IPS-11a (cell line): ENCODE results near the gene TAOK1.

Experiments used
- H3K4me3 ChIP-seq: one replicate; pipeline ENCODE4 v1.5.1; 2013; ENCODE audit warnings: low read depth, low read length, control low read depth

TAOK1 gene

DNA sequence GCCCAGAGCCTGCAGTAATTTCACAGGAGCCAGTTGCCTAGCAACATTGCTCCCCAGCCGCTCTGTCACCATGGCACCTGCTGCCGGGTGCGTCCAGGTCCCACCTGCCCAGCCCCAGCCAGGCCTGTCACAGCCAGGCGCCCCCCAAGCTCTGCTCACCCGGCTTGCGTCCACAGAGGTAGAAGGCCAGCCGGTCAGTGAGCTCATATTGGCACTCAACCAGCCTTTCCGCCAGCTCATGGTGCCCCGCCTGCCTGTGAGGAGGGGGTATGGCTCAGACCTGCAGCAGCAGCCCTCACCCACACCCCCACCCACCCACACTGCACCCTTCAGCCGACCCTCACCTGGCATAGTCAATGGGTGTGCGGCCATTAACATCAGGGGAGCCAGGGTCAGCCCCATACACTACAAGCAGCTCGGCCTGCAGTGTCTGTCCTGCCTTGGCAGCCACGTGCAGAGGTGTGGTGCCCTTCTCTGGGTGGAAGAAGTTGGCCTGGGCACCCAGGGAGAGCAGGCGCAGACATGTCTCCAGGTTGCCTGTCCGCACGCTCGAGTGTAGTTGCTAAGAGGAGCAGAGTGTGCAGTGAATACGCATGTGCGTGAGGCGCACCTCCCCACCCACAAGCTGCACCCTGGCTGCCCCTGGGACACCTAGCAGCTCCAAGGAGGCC is 191.6 kb downstream of the TAOK1 start:
- H3K4me3 ChIP-seq = no peak overlapping the region

DNA sequence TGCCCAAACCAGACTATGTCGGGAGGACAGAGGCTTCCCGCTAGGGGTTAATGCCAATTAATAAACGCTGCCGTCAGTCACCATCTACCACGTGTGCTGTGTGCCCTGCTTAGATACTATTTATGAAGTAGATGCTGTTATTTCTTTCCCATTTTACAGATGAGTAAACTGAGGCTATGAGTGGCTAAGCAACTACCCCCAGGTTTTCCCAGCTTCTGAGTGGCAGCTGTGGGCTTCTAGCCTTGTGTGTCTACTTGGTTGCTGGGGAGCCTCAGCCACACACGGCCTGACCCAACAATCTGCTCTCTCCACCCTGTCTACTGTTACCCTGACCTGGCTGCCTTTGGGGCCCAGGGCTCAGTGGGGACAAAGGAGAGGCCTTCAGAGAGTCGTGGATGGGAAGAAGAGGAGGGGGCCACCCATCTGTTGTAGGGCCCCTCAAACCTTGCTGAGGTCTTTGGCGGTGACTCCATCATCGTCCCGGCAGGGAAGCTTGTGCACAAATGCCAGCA is 192.1 kb downstream of the TAOK1 start:
- H3K4me3 ChIP-seq = no peak overlapping the region

DNA sequence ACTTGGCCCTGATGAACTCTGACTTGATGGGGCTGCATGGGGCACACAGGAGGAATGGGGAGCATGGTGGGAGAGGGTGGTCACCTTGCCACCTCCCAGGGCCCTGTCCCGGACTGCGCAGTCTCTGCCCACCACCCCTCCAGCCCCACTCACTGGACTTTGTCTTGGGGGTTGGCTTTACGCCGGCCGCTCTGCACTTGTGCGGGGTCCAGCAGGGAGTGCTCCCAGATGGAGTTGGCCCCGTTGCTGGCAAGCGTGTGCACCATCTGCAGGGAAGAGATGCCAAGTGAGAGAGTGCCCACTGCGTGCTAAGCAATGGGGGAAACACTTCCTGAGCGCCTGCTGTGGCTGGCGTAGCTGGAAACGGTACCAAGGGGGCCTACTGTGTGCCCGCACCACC is 192.6 kb downstream of the TAOK1 start:
- no peak overlapping the region for H3K4me3 ChIP-seq

DNA sequence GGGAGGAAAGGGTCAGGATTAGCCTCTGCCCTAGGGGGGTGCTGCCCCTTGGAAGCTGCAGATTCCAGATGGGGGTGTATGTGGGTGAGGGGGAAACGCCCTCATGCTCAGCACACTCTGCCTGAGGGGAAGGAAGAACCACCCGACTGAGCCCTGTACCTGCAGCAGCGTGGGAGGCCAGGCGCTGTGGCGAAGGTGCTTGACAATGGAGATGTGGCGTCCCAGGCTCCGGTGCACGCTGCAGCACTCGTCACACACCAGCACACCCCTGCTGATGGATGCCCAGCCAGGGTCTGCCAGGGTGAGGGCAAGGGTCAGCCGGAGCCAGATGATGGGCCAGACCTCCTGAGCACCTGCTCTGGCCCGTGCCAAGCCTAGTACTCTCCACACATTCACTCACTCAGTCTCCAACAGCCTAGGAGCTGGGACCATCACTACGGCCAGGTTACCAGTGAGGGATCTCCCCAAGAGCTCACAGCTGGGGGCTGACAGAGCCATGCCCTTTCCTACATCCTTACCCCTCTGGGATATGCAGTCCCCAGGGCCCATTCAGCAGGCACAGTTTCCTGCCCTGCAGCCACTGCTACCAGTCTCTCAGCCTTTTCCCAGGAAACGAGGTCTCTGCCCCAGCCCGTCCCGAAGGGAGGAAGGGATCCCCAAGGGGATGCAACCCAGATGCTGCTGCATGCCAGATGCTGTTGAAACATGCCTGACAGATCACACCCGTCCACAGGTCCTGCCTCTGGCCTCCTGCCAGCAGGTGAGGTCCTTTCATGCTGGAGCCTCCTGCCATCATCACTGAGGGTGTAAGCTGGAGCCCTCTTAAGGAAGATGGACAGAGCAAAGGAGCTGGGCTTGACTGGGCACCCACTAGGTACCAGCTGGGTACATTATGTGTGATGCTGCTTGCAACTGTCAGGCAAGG is 193.4 kb downstream of the TAOK1 start:
- no peak overlapping the region for H3K4me3 ChIP-seq

DNA sequence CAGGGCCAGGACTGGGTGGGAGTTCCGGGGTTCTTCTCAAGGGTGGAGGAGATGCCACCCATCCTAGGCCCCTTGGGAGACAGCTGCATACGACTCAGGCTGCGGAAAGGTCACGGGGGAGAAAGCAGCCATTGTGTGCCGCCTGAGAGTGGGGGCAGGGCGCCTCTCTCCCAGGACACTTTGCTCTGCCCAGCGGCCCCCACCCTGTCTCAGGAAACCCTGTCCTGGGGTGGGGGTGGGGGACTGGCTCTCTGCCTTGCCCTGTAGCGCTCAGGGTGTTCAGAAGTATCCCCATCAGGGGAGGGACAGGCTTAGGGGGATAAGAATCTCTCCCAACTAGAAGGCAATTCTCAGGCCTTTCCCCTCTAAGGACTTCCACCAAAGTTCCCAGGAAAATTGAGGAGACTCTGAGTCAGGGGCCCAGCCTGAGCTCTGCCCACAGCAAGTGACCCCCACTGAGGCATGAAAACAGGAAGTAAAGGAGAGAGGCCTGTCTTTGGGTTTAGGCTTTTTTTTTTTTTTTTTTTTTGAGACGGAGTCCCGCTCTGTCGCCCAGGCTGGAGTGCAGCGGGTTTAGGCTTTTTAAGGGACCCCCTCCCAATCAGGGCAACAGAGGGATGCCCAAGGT is 194.4 kb downstream of the TAOK1 start:
- no peak overlapping the region for H3K4me3 ChIP-seq

DNA sequence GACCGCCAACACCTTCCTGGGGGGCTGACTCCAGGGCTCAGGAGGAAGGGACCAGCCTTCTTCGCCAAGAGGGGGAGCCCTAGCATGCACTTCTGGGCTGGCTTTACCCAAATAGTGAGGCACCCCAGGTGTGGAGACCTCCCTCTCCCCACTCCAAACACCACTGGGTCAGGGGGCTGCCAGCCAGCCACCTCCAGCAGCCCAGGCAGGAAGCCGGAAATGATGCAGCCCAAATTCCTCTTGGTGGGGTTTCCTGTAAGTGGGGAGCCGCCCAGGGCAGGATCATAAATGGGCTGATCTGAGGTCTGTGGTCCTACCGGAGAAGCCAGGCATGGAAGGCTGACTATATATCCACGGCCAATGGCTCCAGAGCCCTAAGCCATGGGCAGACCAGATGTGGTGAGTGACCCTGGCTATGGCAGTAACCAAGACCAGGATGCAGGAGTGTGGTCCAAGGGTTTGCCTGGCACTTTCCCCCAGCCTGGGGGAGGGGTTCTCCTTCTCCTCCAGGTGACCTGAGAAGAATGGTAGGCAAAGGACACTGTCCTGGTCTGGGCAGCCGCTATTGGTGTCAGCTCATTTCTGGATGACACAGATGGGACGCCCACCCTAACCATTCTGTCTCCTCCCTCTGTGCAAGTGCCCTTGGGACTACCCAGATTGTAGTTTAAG is 195.1 kb downstream of the TAOK1 start:
- H3K4me3 ChIP-seq = no peak overlapping the region

DNA sequence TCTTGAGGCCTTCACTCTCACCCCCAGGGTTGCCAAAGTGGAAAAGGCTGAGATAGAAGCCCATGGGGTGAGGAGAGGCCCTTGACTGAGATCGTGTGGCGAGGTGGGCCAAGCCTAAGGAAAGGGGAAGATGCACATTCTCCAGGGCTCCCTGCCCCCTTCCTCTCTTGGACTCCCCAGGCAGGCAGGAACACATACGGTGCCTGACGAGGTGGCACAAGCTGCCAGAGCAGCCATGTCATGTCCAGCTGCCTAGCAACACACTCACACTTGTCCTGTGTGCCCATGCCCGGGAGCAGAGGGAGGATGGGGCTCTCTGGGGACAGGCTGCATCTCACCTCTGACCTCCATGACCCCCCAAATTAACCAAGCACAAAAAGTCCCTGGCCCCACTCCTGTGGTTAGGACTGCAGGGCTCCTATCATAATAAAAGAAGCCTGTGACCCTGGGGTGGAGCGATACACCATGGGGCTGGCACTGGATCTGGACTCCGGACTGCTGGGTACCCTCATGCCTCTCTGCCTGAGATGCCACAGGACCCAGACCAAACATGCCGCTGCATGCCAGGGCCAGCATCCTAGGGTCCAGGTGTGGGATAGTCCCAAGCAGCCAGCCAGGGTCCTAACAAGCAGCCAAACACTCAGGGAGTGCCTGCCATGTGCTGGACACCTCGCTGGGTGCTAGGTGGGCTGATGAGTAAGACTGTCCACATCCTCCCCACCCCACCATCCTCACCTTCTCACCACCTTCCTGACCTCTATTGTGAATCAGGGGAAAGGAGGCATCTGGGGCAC is 196.7 kb downstream of the TAOK1 start:
- H3K4me3 ChIP-seq = no peak overlapping the region

DNA sequence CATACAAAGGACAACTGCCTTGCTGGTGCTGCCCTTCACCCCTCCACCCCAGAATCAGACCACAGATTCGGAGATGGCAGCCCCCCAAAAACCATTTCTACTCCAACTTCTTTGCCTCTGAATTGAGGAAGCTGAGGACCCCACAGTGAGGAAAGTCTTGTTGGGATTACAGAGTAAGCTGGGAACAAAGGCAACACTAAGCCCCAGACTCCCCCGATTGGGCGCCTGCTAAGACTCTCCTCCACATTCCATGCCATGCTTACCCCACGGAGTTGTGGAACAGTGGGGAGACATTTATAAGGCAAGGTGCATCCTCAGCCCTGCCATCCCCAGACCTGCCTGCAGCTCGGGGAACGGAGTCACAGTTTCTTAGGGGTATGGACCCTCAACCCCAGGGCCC is 197.4 kb downstream of the TAOK1 start:
- no peak overlapping the region for H3K4me3 ChIP-seq

DNA sequence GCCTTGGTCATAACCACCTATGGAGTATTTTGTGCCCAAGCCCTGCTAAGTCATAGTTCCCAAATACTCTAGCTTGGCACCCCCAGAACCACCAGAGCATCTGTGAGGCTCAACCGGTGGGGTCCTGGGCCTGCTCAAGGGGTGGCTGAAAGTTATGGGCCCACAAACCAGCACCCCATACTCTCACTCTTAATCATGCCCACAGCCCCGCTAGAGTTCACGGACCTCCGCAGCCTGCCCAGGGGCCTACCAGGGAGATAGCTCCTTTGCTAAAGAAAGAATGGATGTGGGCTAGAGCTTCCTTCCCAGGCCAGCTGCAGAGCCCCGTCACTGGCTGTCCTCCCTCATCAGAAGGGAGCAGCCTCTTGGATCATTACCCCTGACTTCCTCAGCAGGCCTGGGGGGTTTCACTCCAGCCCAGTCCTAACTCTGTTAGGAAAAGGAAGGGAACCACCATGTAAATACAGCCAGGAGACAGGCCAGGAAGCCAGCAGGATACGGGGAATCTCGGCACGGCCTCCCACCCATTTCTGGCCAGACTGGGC is 197.9 kb downstream of the TAOK1 start:
- peak overlapping the region; percentile 65 for H3K4me3 ChIP-seq

DNA sequence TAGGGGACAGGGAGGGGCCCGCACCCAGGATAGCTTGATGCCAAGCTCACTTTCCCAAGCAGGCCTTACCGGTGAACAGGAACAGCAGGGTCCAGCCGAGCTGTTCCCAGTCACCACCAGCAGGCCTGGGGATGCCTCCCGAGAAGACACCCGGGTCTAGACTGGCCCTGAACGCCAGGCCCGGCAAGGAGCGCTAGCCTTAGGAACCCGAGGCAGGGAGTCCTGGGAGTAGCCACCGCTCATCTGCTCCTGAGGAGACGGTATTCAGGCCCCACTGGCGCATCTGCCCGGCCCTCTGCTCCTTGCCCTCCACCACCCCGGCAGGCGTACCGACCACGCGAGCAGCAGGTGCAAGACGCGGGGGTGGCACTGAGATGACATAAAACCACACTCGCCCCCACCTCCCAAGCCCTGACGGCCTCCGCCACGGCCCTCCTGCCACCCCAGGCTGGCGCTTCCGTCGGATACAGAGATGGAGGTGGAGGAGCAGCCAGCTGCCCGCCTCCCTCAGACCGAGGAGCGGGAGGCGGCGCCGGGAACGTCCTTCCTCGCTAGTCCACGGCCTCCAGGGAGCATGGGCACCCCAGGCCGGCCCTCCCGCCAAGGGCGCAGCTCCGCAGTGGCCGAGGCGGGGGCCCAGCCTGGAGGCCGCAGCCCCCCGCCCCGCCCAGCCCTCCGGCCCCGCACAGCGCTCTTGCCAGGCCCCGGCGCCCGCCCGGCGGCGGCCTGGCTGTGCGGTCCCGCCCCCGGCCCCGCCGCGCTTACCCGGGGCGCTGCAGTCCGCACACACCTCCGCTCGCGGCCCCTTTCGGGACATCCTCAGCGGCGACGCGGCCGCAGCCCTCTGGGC is 198.6 kb downstream of the TAOK1 start:
- H3K4me3 ChIP-seq = peak overlapping the region; percentile 65

DNA sequence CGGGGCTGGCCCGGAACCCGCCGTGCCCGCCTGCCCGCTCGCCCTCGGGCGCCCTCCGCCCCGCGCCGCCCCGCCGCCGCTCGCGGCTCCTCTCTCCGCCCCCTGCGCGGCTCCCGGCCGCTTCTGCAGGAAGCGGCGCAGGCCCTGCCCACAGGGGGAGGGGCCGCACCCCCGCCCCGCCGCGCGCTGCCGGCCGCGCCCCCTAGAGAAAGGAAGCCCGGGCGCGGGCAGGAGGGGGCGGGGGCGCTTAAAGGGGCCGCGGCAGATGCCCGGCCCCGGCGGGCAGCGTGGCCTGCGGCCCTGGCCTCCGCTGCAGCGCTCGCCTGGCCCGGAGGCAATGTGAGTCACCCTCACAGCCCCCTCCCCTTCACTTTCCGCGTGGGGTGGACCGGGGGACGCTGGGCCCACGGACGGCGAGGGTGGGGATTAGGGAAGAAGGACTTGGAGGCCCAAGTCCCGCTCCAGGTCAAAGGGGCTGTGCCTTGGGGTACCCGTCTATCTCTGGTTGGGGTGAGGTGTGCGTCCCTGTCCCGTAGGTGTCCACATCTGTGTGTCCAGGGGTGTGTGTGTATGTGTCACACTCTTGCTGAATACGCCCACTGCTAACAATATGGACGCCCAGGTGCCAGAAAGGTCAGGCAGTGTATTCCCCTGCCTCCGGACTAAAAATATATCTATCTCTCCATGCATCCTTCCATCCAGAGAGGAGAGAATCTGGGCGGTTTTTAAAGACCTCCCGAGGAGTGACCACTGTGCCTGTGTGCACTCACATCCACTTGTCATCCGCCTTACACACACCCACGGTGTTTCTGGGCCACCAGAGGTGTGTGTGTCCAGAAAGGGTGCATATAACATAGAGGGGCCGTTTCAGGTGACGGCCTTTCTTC is 199.6 kb downstream of the TAOK1 start, which contains the start of gene GIT1:
Gene GIT1, minus strand, starts transcription at position 125 of the 887 bp plus-strand sequence. CDS start 270 bp downstream, outside the sequence.
- H3K4me3 ChIP-seq = peak within 1 kb of the TSS; percentile 65

DNA sequence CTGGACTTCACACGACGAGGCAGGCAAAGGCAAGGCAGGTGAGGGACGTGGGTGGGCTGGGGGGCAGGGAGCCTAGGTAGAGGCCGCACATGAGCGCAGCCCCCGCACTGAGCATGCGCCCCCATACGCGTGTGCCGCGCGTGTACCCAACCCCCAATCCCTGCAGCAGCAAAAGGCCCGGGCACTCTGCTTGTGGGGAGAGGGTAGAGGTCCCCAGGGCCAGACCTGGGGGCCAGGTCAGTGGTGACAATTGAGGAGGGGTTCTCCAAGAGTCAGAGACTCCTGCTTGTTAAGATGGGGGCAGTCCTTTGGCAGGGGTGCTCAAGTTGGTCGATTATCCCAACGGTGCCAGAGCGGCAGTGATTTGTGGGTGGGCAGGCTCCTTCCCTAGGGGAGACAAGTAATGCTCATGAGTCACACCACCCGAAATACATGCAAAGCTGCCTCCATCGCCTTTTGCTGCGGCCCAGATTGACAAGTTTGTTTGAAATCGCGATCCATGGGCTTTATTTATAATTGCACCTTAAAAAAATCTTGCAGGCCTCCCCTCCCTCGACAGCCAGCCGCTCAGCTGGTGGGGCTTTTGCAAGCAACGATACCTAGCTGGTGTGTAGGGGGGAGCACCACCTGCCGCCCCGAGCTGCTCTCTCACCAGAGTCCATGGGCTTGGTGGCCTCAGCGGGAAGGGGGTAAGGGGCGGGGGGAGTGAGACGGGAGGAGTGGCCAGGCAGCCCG is 200.4 kb downstream of the TAOK1 start:
- H3K4me3 ChIP-seq = peak overlapping the region; percentile 67

DNA sequence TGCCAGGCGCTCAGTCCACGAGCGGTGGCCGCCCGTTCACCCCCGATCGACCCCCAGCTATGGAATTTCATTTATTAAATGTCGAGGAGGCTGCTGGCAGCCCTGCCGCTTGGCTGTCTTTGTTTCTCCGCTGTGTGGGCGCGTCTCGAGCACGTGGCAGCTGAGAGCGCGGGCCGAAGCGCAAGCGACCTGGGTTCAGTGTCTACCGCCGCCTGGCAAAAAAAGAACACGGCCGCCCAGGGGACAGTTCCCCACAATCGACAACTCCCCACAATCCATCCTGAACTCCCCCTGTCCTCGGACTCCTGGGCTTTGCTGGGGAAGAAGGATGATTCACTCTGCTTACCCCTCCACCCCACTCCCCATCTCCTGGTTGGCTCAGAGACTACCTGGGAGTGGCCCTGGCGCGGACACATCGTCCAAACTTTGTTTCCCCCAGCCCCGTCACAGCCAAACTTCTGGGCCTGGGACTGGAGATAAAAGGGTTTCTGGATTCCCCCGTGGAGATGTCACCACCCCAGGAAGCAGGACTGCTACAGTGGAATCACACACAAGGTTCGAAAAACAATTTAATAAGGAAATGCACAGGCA is 201.1 kb downstream of the TAOK1 start:
- H3K4me3 ChIP-seq = peak overlapping the region; percentile 67

DNA sequence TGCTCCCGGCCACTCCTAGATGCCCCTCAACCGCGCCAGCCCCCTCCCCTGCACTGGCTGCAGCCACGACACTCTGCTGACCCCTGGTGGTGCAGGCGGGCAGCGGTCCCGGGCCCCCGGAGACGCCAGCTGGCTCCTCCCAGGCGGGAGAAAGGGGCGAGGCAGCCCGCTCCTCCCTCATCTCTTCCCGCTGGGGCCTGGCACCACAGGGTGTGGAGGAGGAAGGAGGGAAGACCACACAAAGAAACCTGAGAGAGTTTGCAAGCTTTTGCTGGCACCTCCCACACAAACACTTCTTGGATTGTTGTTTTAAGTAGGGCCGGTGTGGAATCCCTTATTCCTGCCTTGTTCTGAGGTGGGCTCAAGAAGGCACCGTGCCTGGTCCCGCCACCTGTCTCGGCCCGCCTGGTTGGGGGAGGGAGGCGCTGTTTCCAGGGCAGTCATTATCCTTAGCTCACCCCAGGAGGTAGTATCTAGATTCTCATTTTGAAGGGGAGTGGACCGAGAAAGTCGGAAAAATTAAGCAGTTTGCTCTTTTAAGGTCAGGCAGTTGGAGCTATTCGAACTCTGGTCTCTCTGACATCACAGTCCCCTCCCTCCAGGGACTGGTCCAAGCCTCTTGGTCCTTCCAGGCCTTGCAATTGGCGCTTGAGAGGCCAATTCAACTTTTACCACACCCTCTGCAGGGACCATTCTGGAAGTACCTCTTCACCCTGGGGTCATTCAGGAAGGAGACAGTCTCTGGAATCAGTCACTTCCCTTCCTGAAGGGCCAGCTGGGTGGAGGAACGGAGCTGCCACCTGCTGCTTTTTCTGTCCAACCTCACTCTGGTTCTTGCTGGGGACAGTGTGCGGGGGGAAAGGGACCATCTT is 201.8 kb downstream of the TAOK1 start:
- peak overlapping the region; percentile 67 for H3K4me3 ChIP-seq

DNA sequence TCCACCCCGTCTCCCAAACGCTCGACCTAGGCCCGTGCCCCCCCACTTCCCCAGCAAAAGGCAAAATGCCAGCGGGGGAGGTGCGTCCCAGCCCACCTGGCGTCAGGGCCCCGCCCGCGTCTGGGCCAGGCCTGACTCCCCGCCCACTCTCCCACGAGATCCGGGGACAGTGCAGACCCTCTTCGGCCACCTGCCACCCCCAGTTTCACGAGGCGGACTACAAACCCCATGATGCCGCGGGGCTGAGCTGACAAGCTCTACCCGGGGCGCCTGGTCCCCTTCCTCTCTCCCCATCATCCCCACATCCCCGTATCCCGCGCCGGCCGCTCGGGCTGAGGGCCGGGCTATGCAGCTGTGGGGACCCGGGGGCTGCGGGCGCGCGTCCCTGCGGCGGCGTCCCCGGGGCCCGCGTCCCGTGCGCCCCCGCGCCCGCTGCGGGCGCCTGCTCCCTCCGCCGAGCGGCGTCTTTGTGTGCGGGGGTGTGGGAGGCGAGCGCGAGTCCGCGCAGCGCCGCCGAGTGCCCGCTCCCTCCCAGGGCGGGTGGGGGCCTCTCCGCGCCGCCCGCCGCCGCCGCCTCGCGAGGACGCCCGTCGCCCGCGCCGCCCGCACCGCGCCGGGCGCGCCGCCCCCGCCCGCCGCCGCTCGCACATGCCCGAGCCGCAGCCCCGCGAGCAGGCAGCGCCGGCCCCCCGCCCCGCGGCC is 202.8 kb downstream of the TAOK1 start, which contains the start of gene ANKRD13B:
Gene ANKRD13B, plus strand, starts transcription at position 283 of the 702 bp plus-strand sequence. CDS start 490 bp downstream, outside the sequence.
- H3K4me3 ChIP-seq = peak within 1 kb of the TSS; percentile 67
